ENCODE data around the gene SLC35G1.
A peak's percentile ranks its signal among the peaks of the same experiment; 100 is the strongest.

- TF ChIP-seq CTCF (CRISPR knock-in tag; IDR thresholded peaks at IDR 0.05) (0 out of 2 replicates have a peak, but pooled peaks have one; percentile 20), HOXA5 (CRISPR knock-in tag; IDR thresholded peaks at IDR 0.05) (no peak), ZNF274 (CRISPR knock-in tag; IDR thresholded peaks at IDR 0.05) (no peak), NR2C2 (CRISPR knock-in tag; IDR thresholded peaks at IDR 0.05; ENCODE audit: borderline replicate concordance) (no peak), ETV6 (CRISPR knock-in tag; conservative IDR thresholded peaks at IDR 0.05) (no peak)
Observed at GRCh38 chr10:93859049-93859655, 34.6 kb upstream of the SLC35G1 start.

All from HepG2 (cell line).